Glutamatergic neuron (in vitro differentiated cells): ENCODE results near the gene ZYG11B. TPM values are rescaled to one million over a fixed set of nuclear protein-coding genes. Genes with fewer than 3 reads are reported as not detected.
A peak's percentile ranks its signal among the peaks of the same experiment; 100 is the strongest.
"Not testable (repeated sequence)": the region's sequence is repeated elsewhere in the genome, so short reads cannot be mapped to it uniquely, and the experiment has no call there.

Experiments used
- DNase-seq: peaks from one replicate; pipeline ENCODE4 v3.0.0; 2022
- H3K27ac Mint-ChIP-seq: one replicate; pipeline ENCODE4 v1.8.0; 2020; ENCODE audit warnings: mild to moderate bottlenecking, mixed read lengths, inconsistent platforms; ENCODE audit not compliant: unreplicated experiment
- H3K27me3 Mint-ChIP-seq: one replicate; pipeline ENCODE4 v1.8.0; 2020; ENCODE audit warnings: mild to moderate bottlenecking, moderate library complexity, mixed read lengths, inconsistent platforms; ENCODE audit not compliant: unreplicated experiment
- H3K36me3 Mint-ChIP-seq: one replicate; pipeline ENCODE4 v1.8.0; 2020; ENCODE audit warnings: mild to moderate bottlenecking, mixed read lengths, inconsistent platforms; ENCODE audit not compliant: unreplicated experiment
- H3K4me1 Mint-ChIP-seq: one replicate; pipeline ENCODE4 v1.8.0; 2020; ENCODE audit warnings: mild to moderate bottlenecking, low read depth, mixed read lengths, inconsistent platforms; ENCODE audit not compliant: unreplicated experiment
- H3K4me3 Mint-ChIP-seq: one replicate; pipeline ENCODE4 v1.8.0; 2020; ENCODE audit warnings: mild to moderate bottlenecking, mixed read lengths, inconsistent platforms; ENCODE audit not compliant: unreplicated experiment
- H3K9me3 Mint-ChIP-seq: one replicate; pipeline ENCODE4 v1.8.0; 2020; ENCODE audit warnings: mild to moderate bottlenecking, moderate library complexity, mixed read lengths, inconsistent platforms; ENCODE audit not compliant: unreplicated experiment
- CTCF ChIP-seq: fragments of 200-600 bp; sonication (generic); IDR thresholded peaks from one replicate; pipeline ENCODE4 v1.5.0; 2021; ENCODE audit not compliant: partially characterized antibody, unreplicated experiment
- total RNA-seq: library from RNA; stranded (reverse); fragmentation: NEBNext Ultra II Directional; extraction: Animal tissue kit (Norgen Biotek cat#: 25700); gene quantifications from one replicate; pipeline ENCODE4 v1.2.1, GENCODE V29; 2021; ENCODE audit not compliant: unreplicated experiment

Gene ZYG11B
- total RNA-seq, 1 donor from 2014 or later = 47.2 TPM

- Mint-ChIP-seq H3K36me3 (no peaks in the 10 kb centered on the region), H3K4me1 (no peaks in the 10 kb centered on the region), H3K27me3 (no peaks in the 10 kb centered on the region), H3K9me3 (no peaks in the 10 kb centered on the region), H3K4me3 (no peak overlapping the region), H3K27ac (no peak overlapping the region)
- TF ChIP-seq CTCF = no peak
- DNase-seq = no peak
Observed at GRCh38 chr1:52862666-52863458, 136.6 kb downstream of the ZYG11B start.

DNA sequence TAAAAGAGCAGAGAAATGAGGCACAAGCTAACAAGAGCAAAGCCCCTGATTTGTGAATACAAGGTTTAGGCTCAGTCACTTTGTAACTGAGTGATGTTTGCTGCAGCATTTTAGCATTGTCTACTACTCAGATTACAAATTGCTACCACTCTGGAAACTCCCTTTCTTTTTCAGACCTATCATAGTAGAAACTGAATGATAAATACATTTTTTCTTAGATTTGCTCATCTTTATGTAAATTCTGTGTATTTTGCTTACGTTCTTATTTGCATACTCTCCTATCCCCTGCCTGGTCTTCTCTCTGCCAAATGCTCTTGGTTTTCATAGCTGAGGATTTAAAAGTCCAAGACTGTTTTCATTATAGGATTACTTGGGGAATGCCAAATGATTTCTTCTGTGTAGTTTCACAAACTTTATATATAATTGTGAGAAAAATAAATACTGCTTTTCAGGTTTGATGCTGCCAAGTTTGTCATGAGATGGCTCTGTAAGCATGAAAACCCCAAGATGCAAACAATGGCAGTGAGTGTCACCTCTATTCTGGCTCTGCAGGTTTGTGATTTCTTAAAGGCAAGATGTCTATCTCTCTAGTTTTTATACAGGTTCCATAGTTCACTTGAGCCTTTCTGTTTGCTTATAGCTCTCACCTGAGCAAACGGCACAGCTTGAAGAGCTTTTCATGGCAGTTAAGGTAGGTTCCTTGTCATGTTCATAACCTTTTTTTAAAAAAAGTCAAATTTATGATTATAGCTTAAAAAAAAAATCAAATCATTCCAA, 141.0 kb downstream of the ZYG11B start:
- H3K36me3 Mint-ChIP-seq = peaks cover 6% of the 10 kb centered on the region
- TF ChIP-seq CTCF = no peak
- H3K9me3 Mint-ChIP-seq = no peaks in the 10 kb centered on the region
- H3K4me3 Mint-ChIP-seq = no peak overlapping the region
- no peak for DNase-seq
- no peaks in the 10 kb centered on the region for H3K27me3 Mint-ChIP-seq
- no peak overlapping the region for H3K27ac Mint-ChIP-seq
- no peaks in the 10 kb centered on the region for H3K4me1 Mint-ChIP-seq

- H3K4me1 Mint-ChIP-seq, H3K4me3 Mint-ChIP-seq, H3K27me3 Mint-ChIP-seq, H3K9me3 Mint-ChIP-seq, H3K27ac Mint-ChIP-seq, H3K36me3 Mint-ChIP-seq: not testable (repeated sequence)
- peak; percentile 20 for DNase-seq
Observed at GRCh38 chr1:52869727-52870126, 143.5 kb downstream of the ZYG11B start.

- Mint-ChIP-seq H3K27ac (no peak overlapping the region), H3K4me3 (no peak overlapping the region), H3K27me3 (no peaks in the 10 kb centered on the region), H3K36me3 (peaks cover under 1% of the 10 kb centered on the region), H3K4me1 (no peaks in the 10 kb centered on the region), H3K9me3 (no peaks in the 10 kb centered on the region)
- no peak for TF ChIP-seq CTCF
- no peak for DNase-seq
Observed at GRCh38 chr1:52876843-52877242, 150.6 kb downstream of the ZYG11B start.

Other genes with a start within 250 kb of the ZYG11B start
- 70.8 TPM for gene TUT4, start 173.4 kb upstream of the ZYG11B start, total RNA-seq
- 3.5 TPM for gene GPX7, start 124.1 kb upstream of the ZYG11B start, total RNA-seq
- gene SHISAL2A, start 93.3 kb upstream of the ZYG11B start, total RNA-seq = not detected
- gene COA7, start 28.1 kb upstream of the ZYG11B start, total RNA-seq = 24.6 TPM
- gene ZYG11A, start 116.3 kb downstream of the ZYG11B start, total RNA-seq = 0.59 TPM
- 32.4 TPM for gene ECHDC2, start 195.3 kb downstream of the ZYG11B start, total RNA-seq
- 57.5 TPM for gene SCP2, start 200.8 kb downstream of the ZYG11B start, total RNA-seq